GM06990 (cell line): ENCODE measurements around the gene PNPLA3.

ENCODE experiments used
- DNase-seq: peaks from one replicate; pipeline ENCODE4 v3.0.0-alpha.2; 2011; ENCODE audit not compliant: insufficient read length; ENCODE audit errors: extremely low read depth
- H3K27me3 ChIP-seq: replicated peaks from 2 replicates; pipeline ENCODE4 v1.6.0; 2011; ENCODE audit warnings: low read length; ENCODE audit not compliant: control insufficient read depth, insufficient read depth
- H3K36me3 ChIP-seq: 2 replicates; pipeline ENCODE4 v1.5.1; 2011; ENCODE audit warnings: low read length; ENCODE audit not compliant: control insufficient read depth, insufficient read depth
- H3K4me3 ChIP-seq: replicated peaks from 2 replicates; pipeline ENCODE4 v1.5.1; 2011; ENCODE audit warnings: low read depth, mild to moderate bottlenecking, control low read depth, low read length
- TF ChIP-seq, protein P1 (sequence below): IDR thresholded peaks from 2 replicates; pipeline ENCODE4 v1.5.1; 2011; ENCODE audit warnings: low read length, control low read depth, mild to moderate bottlenecking, inconsistent platforms; ENCODE audit not compliant: insufficient read depth, poor library complexity, severe bottlenecking

PNPLA3 gene

DNA sequence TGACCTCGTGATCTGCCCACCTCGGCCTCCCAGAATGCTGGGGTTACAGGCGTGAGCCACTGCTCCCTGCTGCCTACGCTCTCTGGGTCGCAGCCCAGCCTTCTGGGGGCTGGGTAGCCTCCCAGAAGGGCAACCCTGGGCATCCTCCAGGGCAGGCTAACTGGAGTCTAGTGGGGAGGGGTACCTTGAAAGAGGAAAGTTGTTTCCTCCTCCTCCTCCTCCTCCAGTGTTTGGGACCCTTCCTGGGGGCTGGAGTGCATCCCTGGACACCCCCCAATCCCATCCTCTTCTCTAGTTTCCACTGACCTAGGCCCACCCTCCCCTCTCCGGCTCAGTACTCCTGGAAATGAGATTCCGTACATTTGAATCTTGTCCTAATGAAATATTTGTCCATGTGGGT, 1.3 kb downstream of the PNPLA3 start:
- TF ChIP-seq, protein P1, sequence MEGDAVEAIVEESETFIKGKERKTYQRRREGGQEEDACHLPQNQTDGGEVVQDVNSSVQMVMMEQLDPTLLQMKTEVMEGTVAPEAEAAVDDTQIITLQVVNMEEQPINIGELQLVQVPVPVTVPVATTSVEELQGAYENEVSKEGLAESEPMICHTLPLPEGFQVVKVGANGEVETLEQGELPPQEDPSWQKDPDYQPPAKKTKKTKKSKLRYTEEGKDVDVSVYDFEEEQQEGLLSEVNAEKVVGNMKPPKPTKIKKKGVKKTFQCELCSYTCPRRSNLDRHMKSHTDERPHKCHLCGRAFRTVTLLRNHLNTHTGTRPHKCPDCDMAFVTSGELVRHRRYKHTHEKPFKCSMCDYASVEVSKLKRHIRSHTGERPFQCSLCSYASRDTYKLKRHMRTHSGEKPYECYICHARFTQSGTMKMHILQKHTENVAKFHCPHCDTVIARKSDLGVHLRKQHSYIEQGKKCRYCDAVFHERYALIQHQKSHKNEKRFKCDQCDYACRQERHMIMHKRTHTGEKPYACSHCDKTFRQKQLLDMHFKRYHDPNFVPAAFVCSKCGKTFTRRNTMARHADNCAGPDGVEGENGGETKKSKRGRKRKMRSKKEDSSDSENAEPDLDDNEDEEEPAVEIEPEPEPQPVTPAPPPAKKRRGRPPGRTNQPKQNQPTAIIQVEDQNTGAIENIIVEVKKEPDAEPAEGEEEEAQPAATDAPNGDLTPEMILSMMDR: no peak
- Histone ChIP-seq H3K4me3 (no peak overlapping the region), H3K36me3 (no peaks in the 10 kb centered on the region), H3K27me3 (no peaks in the 10 kb centered on the region)
- DNase-seq: no peak

DNA sequence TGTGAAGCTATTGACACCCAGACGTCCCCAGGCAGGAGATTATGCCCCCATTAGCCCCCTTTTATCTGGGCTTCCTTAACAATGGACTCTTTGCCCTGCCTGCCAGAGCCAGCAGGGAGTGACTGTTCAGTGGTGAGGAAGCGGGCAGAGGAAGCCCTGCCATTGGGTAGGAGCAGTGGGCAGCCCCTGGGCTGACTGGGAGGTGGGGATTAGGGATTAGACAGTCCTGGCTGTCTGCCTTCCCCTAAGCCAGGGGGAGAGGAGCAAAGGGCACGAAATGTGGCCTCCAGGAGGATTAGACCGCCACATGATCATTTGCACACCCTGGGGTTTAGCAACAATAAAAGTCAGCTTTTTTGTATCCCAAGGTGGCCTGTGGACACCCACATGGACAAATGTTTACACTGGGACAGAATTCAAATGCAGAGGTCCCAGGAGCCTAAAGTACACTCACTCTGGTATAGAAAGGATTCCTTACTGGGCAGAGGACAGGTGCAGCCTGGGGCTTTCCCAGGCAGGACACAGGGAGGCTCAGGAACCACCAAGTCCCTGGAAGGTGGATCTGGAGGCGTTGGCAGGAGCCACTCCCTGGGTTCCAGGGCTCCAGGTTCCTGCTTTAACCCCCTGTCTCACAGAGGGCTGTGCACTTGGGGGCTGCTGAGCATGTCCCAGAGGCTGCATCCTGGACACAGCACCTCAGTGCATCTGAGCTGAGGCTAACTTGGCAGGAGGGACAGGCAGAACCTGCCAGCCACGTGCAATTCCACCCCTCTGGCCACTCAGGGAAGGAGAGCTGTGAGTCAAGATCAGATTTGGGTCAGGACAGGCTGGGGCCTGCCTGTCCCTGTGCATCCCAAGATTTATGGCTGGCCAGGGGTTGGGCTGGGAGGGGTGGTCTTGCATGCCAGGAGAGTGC, 2.1 kb downstream of the PNPLA3 start:
- DNase-seq: no peak
- no peaks in the 10 kb centered on the region for H3K36me3 ChIP-seq
- TF ChIP-seq, protein P1: no peak
- no peak overlapping the region for H3K4me3 ChIP-seq
- H3K27me3 ChIP-seq: no peaks in the 10 kb centered on the region

DNA sequence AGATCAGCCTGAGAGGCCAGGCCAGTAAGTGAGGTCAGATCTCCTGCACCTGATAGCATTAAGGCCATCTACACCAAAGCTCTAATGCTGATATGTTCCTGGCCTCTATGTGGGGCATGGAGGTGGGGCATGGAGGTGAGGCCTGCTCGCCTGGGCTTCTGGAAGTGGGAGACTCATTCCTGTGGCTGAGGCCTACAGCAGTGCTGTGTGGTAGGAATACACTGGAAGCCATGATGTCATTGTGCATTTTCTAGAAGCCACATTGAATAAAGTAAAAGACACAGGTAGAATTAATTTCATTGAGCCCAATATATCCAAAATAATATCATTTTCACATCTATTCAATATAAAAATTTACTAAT, 2.7 kb downstream of the PNPLA3 start:
- DNase-seq: no peak
- Histone ChIP-seq H3K36me3 (no peaks in the 10 kb centered on the region), H3K27me3 (no peaks in the 10 kb centered on the region), H3K4me3 (no peak overlapping the region)
- TF ChIP-seq, protein P1: no peak

DNA sequence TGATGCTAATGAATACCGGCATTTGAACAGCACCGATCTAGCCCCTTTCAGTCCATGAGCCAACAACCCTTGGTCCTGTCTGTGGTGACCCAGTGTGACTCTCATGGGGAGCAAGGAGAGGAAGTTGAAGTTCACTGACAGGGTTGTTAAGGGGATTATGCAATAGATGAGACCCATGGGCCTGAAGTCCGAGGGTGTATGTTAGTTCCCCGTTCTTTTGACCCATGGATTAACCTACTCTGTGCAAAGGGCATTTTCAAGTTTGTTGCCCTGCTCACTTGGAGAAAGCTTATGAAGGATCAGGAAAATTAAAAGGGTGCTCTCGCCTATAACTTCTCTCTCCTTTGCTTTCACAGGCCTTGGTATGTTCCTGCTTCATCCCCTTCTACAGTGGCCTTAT, 4.9 kb downstream of the PNPLA3 start:
- Histone ChIP-seq H3K4me3 (no peak overlapping the region), H3K36me3 (no peaks in the 10 kb centered on the region), H3K27me3 (no peaks in the 10 kb centered on the region)
- no peak for DNase-seq
- TF ChIP-seq, protein P1: no peak

DNA sequence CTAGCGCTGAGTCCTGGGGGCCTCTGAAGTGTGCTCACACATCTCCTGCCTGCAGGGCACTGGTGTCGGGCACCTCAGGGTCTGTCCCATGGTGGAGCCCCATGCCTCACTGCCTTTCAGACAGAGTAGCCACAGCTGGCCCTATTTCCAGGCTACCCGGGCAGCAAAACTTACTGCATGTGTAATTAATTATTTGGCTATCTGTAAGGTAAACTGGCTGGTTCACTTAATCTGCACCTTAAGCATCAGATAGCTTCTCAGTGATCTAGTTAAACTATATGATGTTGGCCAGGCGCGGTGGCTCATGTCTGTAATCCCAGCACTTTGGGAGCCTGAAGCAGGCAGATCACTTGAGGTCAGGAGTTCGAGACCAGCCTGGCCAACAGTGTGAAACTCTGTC, 5.3 kb downstream of the PNPLA3 start:
- TF ChIP-seq, protein P1: no peak
- Histone ChIP-seq H3K4me3 (no peak overlapping the region), H3K27me3 (no peaks in the 10 kb centered on the region), H3K36me3 (no peaks in the 10 kb centered on the region)
- DNase-seq: no peak
